RWPE1 (cell line): Measurements from ENCODE around the gene GCHFR.
A peak's percentile ranks its signal among the peaks of the same experiment; 100 is the strongest.

ENCODE experiments used
- CTCF ChIA-PET: fragments of 350-600 bp; sonication (Branson Sonifier 250); formaldehyde crosslinking; extraction: SDS; loops from one replicate; lab custom pipeline; 2021; lab: Yijun Ruan, JAX
- POLR2A ChIA-PET: fragments of 400-600 bp; formaldehyde crosslinking; extraction: SDS; loops from one replicate; lab custom pipeline; 2020; ENCODE audit warnings: antibody characterized with exemption; ENCODE audit not compliant: low non-redundant PET; lab: Yijun Ruan, JAX
- DNase-seq: peaks from one replicate; pipeline ENCODE4 v3.0.0; 2012; ENCODE audit warnings: low spot score
- H3K27ac ChIP-seq: fragments of 450-650 bp; 2 replicates; pipeline ENCODE4 v1.5.1; 2017
- TF ChIP-seq, protein P1 (sequence below): fragments of 450-650 bp; conservative IDR thresholded peaks from 2 replicates; pipeline ENCODE4 v1.5.1; 2017; ENCODE audit warnings: low read depth, mild to moderate bottlenecking

GCHFR gene

DNA sequence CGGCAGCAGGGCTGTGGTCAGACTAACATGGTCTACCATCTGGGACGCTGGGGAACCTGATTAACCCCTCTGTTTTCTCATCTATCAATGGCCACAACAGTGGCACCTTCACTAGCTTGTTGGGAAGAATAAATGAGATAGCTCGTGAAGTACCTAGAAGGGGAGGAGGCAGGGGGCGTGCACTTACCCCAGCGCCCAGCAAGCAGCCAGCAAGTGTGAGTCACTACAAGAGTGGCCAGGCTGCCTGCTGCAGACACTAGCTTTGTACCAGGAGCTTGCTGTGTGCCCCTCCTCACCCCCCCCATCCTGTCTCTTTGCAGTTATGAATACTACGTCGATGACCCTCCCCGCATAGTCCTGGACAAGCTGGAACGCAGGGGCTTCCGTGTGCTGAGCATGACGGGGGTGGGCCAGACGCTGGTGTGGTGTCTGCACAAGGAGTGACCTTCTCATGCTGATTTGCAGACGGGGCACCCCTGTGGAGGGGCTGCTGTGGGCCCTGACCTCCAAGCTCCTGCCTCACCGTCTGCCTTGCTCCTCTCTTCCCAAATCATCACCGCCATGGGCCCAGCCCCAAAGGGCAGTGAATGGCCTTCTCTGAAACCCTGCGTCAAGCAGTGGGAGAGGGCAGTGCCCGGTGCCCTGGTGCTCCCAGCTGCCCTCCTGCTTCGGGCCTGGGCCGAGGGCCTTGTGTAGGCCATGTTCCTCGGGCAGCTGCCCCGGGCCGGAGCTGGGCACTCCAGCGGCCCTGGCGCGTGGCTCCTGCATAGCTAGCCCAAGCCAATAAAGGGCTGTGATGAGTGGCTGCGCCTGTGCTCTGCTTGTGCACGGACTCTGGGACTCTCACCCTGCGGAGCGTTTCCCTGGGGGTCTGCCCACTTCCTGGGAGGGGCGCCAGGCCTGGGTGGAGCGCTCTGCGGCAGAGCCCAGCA lies 3.3 kb downstream of the GCHFR start:
- CTCF ChIA-PET, result interaction anchor here (0.7 to 5.5 kb wide), 3 partner anchors 15 to 448 kb away, joined by 3 to 21 read pairs (median 3); no protein-coding TSS in a partner anchor
- POLR2A ChIA-PET, result interaction anchor here (1.3 kb wide), 1 partner anchor 91 kb away, joined by 3 read pairs; no protein-coding TSS in a partner anchor
- peak; percentile 54 for DNase-seq
- TF ChIP-seq, protein P1, sequence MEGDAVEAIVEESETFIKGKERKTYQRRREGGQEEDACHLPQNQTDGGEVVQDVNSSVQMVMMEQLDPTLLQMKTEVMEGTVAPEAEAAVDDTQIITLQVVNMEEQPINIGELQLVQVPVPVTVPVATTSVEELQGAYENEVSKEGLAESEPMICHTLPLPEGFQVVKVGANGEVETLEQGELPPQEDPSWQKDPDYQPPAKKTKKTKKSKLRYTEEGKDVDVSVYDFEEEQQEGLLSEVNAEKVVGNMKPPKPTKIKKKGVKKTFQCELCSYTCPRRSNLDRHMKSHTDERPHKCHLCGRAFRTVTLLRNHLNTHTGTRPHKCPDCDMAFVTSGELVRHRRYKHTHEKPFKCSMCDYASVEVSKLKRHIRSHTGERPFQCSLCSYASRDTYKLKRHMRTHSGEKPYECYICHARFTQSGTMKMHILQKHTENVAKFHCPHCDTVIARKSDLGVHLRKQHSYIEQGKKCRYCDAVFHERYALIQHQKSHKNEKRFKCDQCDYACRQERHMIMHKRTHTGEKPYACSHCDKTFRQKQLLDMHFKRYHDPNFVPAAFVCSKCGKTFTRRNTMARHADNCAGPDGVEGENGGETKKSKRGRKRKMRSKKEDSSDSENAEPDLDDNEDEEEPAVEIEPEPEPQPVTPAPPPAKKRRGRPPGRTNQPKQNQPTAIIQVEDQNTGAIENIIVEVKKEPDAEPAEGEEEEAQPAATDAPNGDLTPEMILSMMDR, result no peak
- H3K27ac ChIP-seq, result peak overlapping the region; percentile 99

DNA sequence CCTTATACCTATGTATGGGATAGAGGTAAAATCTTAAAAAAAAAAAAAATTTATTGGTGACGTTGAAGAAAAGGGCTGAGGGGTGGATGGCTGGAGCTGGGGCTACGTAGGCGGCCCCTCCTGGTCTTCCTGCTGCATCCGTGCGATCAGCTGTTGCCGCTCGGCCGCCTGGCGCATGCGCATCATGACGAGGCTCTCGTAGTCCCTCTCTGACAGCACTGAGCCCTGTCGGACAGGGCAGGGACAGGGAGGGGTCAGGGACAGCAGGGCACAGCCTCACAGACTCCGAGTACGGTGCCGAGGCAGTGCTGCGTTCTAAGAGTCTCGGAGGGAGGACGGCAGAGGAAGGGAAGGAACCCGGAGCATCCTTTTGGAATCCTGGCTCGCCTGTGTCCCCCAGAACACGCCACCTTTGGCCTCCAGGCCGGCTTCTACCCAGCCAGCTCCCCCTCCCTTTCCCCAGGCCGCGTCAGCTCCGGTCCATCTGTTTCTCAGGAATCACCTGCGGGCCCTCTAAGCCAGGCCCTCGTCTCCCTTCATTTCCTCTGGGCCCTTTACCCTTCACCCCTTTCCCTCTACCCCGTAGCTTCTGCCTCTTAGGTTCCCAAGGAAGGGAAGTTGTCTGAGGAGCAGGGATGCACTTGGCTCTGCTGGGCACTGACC lies 4.1 kb downstream of the GCHFR start:
- TF ChIP-seq, protein P1, result no peak
- CTCF ChIA-PET, result no interaction called here

DNA sequence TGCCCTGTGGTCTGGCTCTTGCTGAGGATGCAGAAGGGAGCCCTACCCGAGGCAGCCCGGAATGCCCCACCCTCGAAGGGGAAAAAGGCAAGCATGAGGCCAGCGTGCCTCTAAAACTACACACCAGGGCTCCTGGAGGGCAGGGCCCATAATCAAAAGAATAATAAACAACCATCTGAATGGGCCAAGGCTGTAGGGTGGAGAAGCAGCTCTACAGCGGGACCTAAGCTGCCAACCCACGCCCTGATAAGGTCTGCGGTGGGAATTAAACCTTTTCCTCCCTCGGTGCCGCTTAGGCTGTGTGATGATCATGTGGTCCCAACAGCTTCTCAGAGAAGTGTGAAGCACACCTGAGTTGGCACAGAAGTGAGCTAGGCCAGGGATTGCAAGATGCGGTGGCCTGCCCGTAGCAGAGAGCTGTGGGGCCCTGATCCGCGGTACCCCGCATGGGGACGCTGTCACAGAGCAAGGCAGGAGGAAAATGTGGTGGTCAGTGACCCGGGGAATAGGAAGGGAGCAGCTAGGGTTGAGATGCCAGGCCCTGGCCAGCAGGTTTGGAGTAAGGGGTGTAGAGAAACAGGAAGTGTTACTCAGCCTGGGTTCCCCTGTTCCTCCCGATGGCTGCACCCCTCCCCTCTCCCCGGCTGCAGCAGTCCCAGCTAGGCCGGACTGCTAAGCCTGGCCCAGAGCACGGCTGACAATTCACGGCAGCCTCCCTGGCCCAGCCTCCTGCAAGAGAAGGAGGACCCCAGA lies 4.8 kb downstream of the GCHFR start:
- TF ChIP-seq, protein P1, result no peak
- H3K27ac ChIP-seq, result peak overlapping the region; percentile 99
- no peak for DNase-seq
- CTCF ChIA-PET, result interaction anchor here (0.9 to 3.1 kb wide), 3 partner anchors 22 to 328 kb away, joined by 3 to 18 read pairs (median 5); partner anchors contain the start of genes BAHD1 and VPS18
- POLR2A ChIA-PET, result interaction anchor here (1.2 kb wide), 1 partner anchor 12 kb away, joined by 3 read pairs; no protein-coding TSS in a partner anchor

More for the DNA sequence above, 4.1 kb downstream of the GCHFR start:
- DNase-seq, result no peak
- H3K27ac ChIP-seq, result peak overlapping the region; percentile 99
- POLR2A ChIA-PET, result no interaction called here

DNA sequence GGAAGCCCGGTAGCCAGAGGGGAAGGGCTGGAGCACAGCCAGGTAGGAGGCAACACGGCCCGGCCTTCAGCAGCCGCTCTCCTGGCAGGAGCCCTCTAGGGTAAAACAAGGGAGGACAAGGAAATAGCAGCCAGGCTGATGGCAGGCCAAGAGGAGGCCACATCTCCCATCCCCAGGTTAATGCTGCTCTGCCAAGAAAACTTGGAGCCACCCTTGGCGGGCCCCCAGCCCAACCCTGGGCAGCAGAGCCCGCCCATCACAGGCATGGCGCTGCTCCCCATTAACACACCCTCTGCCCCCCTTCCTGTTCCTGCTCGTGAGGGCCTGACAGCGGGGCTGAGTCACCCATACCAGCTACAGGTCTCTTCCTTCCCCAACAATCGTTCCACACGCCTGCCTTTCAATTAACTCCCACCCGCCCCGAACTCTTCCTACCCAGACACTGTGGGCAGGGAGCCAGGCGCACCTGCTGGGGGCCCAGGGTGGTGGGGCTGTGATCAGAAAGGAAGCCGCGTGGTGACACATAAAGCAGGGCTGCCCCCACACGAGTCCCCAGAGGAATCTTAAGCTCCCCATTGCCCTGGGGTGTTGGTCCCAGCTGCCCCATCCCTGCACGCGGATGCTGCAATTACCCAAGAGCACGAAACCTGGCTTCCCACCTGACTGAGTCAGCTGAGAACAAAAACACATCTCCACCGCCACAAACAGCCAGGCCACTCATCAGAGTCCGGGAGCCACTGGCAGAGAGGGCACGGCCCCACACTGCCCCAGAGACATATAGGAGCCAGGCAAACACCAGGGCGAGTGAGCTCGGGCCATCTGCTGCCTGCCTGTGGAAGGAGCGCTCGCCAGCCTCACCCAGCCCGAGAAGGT lies 5.6 kb downstream of the GCHFR start, which contains the start of gene C15orf62:
Gene C15orf62, plus strand, starts transcription at position 707 of the 873 bp plus-strand sequence. CDS start 516 bp downstream, outside the sequence.
- peak within 1 kb of the TSS; percentile 99 for H3K27ac ChIP-seq

More for the DNA sequence above, 5.6 kb downstream of the GCHFR start, which contains the start of gene C15orf62:
- TF ChIP-seq, protein P1, result no peak
- CTCF ChIA-PET, result interaction anchor here (0.6 to 3.1 kb wide), 5 partner anchors 13 to 328 kb away, joined by 3 to 18 read pairs (median 5); partner anchors contain the start of genes BAHD1 and VPS18
- DNase-seq, result peak; percentile 91
- POLR2A ChIA-PET, result interaction anchor here (0.6 to 1.2 kb wide), 3 partner anchors 9 to 44 kb away, joined by 3 read pairs; no protein-coding TSS in a partner anchor
